ENCODE data around the gene DMRTC1.
"Not testable (repeated sequence)": the region's sequence is repeated elsewhere in the genome, so short reads cannot be mapped to it uniquely, and the experiment has no call there.

The DMRTC1 gene, protein sequence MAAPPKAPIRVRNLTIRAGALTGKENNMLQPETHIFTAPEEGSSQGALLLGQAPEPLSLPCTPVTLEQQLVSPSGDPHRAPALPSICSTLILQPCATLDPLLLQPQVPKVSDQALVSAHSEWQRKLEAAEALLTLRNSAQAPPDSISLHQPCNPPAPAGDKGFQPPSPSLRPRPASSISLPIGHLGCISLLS

DNA sequence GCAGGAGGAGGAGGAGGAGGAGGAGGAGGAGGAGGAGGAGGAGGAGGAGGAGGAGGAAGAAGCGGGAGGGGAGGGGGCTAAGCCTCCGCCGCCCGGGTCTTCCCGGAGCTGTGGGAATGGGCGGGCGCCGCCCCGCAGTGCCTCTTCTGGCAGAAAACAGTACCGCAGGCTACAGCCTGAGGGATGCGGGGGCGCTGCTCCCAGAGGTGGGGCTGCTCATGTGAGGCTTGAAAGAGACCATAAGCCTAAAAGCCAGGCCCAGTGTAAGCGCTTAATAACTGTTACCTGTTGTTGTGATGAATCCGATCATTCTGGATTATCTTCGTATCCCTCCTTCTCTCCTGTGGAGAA is at the start of gene DMRTC1:
TSS of gene DMRTC1 (minus strand) at position 19 of the 351 bp plus-strand sequence. CDS start 68,143 bp downstream, outside the sequence.
- in situ Hi-C loops (cut with MboI; ENCODE audit: low sequenced_read_pairs): not testable (repeated sequence)

DNA sequence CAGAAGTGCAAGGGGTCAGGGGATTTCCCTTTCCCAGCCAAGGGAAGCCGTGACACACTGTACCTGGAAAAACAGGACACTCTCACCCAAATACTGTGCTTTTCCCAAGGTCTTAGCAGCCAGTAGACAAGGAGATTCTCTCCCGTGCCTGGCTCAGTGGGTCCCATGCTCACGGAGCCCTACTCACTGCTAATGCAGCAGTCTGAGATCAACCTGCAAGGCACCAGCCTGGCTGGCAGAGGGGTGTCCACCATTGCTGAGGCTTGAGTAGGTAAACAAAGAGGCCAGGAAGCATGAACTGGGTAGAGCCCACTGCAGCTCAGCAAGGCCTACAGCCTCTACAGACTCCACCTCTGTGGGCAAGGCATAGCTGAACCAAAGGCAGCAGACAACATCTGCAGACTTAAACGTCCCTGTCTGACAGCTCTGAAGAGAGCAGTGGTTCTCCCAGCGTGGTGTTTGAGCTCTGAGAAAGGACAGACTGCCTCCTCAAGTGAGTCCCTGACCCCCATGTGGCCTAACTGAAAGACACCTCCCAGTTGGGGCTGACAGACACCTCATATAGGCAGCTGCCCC is 37.3 kb upstream of the DMRTC1 start:
- in situ Hi-C loops (cut with MboI; ENCODE audit: low sequenced_read_pairs): not testable (repeated sequence)

DNA sequence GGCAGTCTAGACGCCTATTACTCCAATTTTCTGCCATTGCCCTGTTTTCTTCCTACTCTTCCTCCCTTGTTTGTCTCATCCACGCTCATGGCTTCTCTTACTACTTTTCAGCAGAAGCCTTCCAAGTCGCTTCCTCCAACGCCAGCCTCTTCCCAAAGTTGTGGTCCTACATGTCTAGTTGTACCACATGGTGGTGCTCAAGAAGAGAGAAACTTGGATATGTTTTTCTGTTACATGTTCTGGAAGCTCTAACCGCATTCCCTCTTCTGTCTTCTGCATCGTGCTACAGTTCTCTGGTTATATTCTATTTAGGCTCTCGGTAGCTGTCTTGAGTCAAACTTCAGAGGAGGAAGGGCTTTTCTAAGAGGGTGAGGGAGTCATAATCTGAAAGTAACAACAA is 31.2 kb upstream of the DMRTC1 start:
- in situ Hi-C loops (cut with MboI; ENCODE audit: low sequenced_read_pairs): not testable (repeated sequence)

DNA sequence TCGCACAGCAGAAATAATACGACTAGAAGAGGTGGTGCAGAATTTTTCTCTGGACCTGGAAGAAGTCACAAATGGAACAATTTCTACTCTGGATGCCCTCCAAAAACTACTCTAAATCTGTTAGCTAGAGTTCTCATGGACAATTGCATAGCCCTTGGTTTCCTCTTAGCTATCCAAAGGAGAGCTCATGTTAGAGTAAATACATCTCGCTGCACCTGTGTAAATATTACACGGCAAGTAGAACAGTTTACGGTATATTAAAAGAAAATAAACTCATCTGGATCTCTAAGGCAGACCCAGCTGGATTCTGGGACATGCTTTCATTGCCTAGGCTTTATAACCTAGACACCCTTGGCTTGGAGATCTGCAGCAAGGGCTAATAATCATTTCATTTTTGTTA is 28.2 kb upstream of the DMRTC1 start:
- in situ Hi-C loops (cut with MboI; ENCODE audit: low sequenced_read_pairs): not testable (repeated sequence)

DNA sequence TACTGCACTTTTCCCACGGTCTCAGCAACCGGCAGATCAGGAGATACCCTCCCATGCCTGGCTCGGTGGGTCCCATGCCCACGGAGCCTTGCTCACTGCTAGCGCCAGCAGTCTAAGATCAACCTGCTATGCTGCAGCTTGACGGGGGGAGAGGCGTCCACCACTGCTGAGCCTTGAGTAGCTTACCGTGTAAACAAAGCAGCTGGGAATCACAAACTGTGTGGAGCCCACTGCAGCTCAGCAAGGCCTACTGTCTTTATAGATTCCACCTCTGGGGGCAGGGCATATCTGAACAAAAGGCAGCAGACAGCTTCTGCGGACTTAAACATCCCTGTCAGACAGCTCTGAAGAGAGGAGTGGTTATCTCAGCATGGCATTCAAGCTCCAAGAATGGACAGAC is 16.3 kb upstream of the DMRTC1 start:
- in situ Hi-C loops (cut with MboI; ENCODE audit: low sequenced_read_pairs): not testable (repeated sequence)

DNA sequence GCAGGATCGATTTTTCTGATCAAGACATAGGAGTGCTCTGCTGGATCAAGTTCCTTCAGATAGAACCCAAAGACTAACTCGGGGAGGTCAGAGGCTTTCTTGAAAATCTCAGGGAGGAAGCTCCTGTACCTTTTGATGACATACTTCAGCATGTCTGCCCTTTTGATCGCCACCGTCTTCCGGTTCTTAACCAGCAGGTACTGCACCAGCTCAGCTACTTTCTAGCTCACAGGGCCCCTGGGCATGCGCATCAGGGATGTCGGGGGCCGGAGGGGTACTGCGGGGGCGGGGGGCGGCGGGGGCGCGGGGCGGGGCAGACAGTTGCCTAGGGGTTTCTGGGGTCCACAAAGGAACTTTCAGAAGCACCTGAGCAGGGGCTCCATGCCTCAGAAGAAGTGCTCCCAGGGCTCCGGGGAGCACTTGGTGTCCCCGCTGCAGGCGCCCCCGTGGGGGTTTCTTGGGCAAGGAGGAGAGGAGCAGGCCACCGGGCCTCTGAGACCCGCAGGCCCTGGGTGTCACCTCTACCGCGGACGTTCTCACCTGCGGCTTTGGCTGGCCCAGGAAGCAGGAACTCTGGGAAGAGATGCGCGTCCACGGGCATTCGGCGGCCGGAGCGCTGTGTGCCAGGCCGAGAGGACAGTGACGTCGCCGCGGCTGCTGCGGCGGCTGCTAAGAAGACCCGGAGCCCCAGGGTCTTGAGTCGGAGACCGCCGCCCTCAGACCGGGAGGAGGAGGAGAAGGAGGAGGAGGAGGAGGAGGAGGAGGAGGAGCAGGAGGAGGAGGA is 410 bp downstream of the DMRTC1 start:
- in situ Hi-C loops (cut with MboI; ENCODE audit: low sequenced_read_pairs): not testable (repeated sequence)

DNA sequence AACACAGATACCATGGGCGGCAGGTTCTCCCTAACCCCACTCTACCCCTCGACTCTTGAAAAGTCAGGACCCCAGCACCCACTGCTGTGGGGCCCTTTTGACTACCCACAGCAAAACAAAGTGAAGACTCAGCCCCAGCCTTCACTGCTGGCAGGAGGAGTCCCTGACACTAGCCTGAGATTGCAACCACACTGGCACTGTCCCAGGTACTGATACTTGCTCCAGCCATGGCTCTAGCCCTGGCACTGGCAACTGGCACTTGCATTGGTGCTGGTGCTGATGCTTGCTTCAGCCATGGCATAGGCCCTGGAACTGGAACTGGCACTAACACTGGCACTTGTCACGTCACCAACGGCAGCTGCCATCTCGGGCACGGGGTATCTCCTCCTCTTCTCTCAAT is 1.4 kb downstream of the DMRTC1 start:
- in situ Hi-C loops (cut with MboI; ENCODE audit: low sequenced_read_pairs): not testable (repeated sequence)

DNA sequence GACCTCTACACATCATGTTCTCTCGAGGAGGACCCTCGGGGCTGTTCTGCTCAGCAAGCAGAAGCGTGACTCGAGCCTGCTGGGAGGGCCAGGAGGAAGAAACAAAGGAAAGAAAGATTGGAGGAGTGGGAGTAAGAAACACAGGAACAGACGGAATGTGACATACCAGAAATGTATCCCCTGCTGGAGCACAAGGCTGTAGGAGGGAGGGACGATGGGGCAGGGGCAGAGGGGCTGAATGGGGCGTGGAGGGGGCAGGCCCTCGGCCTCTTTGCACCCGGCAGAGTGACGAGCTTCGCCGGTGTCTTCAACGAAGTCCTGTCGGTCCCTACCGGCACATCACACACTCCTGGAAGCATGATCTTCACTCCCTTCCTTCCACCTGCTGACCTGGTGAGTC is 5.7 kb downstream of the DMRTC1 start, which contains the start of gene FAM236A:
TSS of gene FAM236A (plus strand) at position 301 of the 400 bp plus-strand sequence. CDS start at position 358, 57 bp downstream.
- in situ Hi-C loops (cut with MboI; ENCODE audit: low sequenced_read_pairs): not testable (repeated sequence)

DNA sequence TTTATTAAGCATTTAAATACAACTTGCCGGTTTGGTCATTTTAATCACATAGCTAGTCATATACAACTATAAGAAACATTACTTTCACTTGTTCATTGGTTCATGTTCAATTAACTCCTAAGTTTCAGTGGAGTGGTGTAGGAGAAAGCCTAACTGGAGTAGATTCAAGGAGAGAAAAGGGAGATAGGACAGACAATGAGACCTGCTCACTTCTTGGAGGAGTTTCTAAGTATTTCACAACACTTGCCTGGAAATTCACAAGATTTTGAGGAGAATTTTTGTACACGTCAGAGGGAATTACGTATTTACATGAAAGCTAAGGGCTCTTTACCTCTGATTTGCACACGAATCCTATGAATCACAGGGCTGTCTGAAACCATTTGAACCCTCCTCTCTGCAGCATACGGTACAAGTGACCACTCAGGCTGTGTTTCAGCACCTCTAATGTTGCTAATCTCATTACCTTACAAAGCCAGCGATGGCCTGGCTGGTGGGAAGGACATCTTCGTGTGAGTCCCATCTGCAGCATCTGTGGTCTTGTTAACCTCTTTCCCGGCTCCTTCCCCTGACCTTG is 6.7 kb downstream of the DMRTC1 start:
- in situ Hi-C loops (cut with MboI; ENCODE audit: low sequenced_read_pairs): not testable (repeated sequence)

DNA sequence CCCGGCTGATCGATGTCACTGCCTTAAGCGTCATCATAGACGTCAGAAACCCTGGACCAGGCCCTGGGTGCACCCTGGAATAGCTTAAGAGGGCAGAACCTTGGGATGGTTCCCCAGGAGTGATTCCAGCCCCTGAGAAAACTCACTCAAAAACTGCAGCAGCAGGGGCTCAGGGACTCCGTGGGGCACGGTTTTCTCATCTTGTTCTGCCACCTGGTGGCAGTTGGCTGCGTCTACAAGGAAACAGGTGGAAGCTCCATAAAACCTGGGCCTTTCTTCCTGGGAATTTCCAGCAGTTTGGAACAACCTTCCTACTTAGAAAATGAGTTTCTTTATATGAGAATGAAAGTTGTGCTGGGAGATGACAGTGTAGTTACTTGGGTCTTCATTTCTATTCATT is 7.2 kb downstream of the DMRTC1 start:
- in situ Hi-C loops (cut with MboI; ENCODE audit: low sequenced_read_pairs): not testable (repeated sequence)

DNA sequence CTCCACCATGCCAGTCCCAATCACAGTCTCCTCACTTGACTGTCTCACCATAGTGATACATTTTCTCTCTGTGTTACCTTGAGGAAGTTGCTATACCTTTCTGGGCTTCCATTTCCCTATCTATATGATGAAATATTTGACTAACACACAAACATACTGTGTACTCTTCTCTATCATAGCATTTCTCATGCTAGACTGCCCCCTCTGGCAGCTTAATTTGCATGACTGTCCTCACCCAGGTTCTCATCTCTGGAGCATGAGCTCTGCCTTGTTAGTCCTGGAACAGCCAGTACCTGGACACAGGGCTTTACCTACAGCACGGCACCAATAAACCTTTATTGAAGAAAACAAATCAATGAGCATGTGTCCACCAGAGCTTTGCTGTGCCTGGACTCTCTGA is 11.4 kb downstream of the DMRTC1 start:
- in situ Hi-C loops (cut with MboI; ENCODE audit: low sequenced_read_pairs): not testable (repeated sequence)

DNA sequence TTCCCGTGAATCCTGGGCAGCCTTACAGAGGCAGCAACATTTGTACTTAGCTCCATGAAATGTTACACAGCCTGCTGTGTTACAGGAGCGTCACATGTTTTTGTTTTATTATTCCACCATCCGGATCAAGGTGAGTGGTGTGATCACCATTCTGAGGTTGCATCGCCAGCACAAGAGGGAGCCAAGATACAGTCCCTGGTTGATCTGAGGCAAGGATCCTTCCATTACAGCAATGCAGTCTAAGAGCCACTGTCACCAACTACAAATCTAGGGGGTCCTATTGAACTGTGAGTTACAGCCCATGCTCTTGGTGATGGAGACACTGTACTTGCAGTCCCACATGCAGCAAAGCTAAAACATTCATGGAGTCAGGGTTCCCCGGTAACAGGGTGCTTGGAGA is 27.5 kb downstream of the DMRTC1 start:
- in situ Hi-C loops (cut with MboI; ENCODE audit: low sequenced_read_pairs): not testable (repeated sequence)

DNA sequence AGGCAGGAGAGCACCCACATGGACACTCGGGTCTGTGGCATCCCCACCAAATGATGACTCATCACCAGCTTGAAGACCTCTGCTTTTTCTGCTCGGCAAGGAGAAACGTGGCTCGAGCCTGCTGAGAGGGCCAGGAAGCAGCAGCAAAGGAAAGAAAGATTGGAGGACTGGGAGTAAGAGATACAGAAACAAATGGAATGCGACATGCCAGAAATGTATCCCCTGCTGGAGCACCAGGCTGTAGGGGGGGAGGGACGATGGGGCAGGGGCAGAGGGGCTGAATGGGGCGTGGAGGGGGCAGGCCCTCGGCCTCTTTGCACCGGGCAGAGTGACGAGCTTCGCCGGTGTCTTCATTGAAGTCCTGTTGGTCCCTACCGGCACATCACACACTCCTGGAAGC is 31.3 kb downstream of the DMRTC1 start, which contains the start of gene FAM236C:
TSS of gene FAM236C (plus strand) at position 301 of the 400 bp plus-strand sequence. CDS start 100 bp downstream, outside the sequence.
- in situ Hi-C loops (cut with MboI; ENCODE audit: low sequenced_read_pairs): not testable (repeated sequence)

DNA sequence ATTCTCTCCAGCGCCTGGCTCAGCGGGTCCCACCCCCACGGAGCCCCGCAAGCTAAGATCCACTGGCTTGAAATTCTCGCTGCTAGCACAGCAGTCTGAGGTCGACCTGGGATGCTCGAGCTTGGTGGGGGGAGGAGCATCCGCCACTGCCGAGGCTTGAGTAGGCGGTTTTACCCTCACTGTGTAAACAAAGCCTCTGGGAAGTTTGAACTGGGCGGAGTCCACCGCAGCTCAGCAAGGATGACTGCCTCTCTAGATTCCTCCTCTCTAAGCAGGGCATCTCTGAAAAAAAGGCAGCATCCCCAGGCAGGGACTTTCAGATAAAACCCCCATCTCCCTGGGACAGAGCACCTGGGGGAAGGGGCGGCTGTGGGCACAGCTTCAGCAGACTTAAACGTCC is 53.9 kb downstream of the DMRTC1 start:
- in situ Hi-C loops (cut with MboI; ENCODE audit: low sequenced_read_pairs): not testable (repeated sequence)

DNA sequence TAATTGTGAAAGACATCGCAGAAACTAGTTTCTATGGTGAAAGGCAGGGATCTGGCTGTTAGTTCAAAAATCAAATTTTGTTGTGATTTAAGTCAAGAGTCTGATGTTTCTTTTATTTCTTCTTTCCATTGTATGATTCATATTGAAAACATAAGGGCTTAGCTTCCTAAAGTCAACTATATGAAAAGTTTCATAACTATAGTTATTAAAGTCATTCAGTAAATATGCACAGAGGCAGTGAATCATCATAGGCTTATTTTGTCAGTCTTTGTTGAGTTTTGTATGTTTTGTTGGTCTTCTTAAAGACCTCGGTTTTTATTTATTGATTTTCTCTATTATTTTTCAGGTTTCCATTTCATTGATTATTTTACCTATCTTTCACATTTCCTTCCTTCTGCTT is 60.7 kb downstream of the DMRTC1 start:
- in situ Hi-C loops (cut with MboI; ENCODE audit: low sequenced_read_pairs): not testable (repeated sequence)

DNA sequence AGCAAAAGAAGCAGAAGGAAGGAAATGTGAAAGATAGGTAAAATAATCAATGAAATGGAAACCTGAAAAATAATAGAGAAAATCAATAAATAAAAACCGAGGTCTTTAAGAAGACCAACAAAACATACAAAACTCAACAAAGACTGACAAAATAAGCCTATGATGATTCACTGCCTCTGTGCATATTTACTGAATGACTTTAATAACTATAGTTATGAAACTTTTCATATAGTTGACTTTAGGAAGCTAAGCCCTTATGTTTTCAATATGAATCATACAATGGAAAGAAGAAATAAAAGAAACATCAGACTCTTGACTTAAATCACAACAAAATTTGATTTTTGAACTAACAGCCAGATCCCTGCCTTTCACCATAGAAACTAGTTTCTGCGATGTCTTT is 106.1 kb downstream of the DMRTC1 start:
- in situ Hi-C loops (cut with MboI; ENCODE audit: low sequenced_read_pairs): not testable (repeated sequence)

DNA sequence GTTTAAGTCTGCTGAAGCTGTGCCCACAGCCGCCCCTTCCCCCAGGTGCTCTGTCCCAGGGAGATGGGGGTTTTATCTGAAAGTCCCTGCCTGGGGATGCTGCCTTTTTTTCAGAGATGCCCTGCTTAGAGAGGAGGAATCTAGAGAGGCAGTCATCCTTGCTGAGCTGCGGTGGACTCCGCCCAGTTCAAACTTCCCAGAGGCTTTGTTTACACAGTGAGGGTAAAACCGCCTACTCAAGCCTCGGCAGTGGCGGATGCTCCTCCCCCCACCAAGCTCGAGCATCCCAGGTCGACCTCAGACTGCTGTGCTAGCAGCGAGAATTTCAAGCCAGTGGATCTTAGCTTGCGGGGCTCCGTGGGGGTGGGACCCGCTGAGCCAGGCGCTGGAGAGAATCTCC is 112.9 kb downstream of the DMRTC1 start:
- in situ Hi-C loops (cut with MboI; ENCODE audit: low sequenced_read_pairs): not testable (repeated sequence)
